ENCODE measurements around the gene PRPF6.

PRPF6 gene

GRCh38 chr20:64032706-64033624, 52.0 kb downstream of the PRPF6 start:
- in situ Hi-C loops (cut with HindIII; ENCODE audit: low sequenced_read_pairs): no loop called here

DNA sequence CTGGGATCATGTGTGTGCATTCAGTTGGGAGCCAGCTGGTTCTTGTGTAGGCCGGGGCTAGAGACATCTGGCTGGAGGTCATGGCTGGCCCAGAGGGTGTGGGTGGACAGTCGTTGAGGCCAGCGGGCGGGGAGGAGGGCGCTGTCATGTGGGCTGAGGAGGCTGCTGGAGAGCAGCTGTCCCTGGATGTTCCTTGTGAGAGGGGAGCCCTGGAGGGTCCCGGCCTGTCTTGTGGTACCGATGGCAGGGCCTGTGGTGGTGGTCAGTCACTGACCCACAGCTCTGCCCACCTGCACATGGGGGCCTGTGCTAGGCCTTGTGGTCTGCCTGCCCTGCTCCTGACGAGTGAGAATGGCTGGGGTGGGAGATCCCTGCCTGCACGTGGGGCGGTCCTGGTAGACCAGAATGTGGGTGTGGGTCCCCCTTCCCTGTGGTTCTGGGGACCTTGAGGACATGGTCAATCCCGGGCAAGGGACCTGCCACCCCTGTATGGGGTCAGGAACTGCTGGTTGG, 53.1 kb downstream of the PRPF6 start:
- in situ Hi-C loops (cut with HindIII; ENCODE audit: low sequenced_read_pairs): no loop called here

DNA sequence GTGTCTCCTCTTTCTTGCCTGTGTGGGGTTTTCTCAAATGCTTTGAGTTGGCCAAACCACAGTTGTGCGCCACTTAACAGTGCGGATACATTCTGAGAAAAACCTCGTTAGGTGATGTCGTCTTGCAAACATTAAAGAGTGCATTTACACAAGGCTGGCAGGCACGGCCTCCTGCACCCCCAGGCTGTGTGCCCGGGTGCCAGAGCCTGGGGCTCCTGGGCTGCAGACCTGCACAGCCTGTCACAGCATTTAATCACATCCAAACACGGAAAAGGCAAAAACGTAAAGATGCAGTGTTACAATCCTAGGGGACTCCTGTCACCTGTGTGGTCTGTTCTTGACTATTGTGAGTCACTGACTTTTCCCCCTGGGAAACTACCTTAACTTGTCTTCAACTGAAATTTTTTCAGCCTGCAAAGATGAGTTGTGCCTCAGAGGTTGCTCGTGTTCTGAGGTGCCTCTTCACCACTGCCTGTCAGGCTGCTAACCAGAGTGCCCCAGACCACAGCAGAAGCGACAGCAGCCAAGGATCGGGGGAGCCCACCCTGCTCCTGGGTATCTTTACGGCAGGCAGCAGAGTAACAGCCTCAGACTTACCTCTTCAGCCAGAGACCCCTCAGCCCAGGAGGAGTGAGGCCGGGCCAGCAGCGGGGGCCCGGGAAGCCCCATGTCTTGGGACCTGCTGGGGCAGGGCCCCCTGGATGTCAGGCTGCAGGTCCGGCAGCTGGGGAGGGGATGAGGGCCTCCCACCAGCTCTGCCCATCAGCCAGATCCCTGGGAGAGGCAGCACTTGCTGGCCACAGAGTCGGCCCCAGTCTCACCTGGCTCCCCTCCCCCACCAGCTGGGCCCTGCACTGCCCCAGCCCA, 54.4 kb downstream of the PRPF6 start:
- in situ Hi-C loops (cut with HindIII; ENCODE audit: low sequenced_read_pairs): no loop called here

DNA sequence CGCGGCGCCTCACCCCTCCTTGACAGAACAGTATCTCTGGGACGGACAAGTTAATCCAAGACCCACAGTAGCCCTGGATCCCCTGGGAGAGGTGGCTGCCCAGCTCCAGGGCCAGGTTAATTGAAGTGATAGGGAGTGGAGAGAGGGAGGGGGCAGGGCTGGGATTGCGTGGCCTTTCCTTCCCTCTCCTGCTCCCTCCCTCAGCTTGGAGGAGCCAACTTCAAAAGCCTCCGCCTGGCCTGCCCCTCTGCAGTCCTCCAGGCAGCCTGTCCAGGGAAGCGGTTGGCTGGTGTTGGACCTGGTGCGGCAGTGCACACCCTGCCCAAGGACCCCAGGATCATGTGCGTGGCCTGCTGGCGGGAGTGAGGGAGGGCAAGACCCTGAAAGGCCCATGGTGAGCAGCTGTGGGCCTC, 55.0 kb downstream of the PRPF6 start, which contains the start of gene C20orf204:
C20orf204 (plus strand) TSS at position 250 of the 413 bp plus-strand sequence; CDS start at position 392, 142 bp downstream.
- in situ Hi-C loops (cut with HindIII; ENCODE audit: low sequenced_read_pairs): no loop called here

DNA sequence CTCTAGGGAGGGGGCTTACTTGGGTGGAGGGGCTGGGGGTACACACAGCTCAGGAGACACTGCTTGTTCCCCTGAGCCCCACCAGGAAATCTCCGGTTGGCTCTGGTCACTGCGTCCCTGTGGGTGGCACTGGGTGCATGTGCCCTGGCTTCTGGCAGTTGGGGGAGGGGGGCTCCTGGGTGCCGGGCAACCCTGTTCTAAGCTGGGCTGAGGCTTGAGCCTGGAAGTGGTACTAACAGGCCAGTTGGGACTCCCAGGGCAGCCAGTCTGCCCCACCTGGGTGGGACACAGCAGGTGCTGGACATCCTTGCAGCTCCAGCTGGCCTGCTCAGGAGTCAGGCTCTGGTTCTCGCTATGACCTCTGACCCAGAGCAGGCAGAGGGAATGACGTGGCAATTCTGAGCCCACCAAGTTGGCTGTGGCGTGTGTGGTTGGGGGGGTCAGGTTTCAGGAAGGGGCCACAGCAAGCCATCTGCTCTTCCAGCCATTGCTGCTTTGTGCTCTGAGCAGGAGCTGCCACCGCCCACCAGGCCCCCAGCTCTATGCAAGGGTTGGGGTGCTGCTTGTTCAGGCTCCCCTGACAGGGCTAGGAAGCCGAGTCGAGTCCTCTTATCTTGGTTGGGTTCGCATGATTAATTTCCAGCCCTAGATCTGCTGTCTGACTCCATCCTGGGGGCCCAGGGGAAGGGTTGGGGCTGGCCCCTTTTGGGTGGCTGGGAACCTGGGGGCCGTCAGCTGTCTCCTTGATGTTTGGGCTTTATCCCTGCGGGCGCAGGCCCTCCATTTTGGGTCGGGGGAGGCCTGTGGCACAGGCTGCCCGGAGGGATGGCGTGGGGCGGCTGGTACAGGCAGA, 55.6 kb downstream of the PRPF6 start:
- in situ Hi-C loops (cut with HindIII; ENCODE audit: low sequenced_read_pairs): no loop called here

- in situ Hi-C loops (cut with HindIII; ENCODE audit: low sequenced_read_pairs): no loop called here
Observed at GRCh38 chr20:64037199-64037497, 56.2 kb downstream of the PRPF6 start.

DNA sequence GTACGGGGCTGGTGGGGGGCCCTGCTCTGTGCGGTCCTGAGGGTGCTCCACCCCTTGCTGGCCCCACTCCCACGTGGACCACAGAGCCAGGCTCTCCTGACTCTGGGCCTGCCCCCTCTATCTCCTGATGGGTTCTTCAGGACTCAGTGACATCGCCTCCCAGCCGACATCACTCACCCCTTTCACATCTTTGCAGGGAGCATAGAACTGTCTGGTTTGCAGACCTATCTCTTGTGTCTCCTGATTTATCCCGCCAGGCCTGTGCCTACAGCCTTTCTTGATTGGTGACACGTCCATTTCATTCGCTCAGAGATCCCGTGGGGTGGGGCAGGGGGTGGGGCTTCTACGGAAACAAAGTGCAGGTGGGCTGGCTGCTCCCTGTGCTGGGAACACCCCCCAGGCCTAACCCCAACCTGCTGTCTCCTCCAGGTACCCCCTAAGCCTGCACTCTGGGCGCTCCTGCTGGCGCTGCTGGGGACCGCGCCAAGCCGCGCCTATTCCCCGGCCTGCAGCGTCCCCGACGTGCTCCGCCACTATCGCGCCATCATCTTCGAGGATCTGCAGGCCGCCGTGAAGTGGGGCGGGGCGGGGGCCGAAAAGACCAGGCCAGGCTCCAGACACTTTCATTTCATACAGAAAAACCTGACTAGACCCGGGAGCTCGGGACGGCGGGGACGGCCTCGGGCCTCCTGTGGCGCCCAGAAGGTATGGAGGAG, 56.7 kb downstream of the PRPF6 start:
- in situ Hi-C loops (cut with HindIII; ENCODE audit: low sequenced_read_pairs): no loop called here

- in situ Hi-C loops (cut with HindIII; ENCODE audit: low sequenced_read_pairs): no loop called here
Observed at GRCh38 chr20:64038224-64038564, 57.3 kb downstream of the PRPF6 start.

DNA sequence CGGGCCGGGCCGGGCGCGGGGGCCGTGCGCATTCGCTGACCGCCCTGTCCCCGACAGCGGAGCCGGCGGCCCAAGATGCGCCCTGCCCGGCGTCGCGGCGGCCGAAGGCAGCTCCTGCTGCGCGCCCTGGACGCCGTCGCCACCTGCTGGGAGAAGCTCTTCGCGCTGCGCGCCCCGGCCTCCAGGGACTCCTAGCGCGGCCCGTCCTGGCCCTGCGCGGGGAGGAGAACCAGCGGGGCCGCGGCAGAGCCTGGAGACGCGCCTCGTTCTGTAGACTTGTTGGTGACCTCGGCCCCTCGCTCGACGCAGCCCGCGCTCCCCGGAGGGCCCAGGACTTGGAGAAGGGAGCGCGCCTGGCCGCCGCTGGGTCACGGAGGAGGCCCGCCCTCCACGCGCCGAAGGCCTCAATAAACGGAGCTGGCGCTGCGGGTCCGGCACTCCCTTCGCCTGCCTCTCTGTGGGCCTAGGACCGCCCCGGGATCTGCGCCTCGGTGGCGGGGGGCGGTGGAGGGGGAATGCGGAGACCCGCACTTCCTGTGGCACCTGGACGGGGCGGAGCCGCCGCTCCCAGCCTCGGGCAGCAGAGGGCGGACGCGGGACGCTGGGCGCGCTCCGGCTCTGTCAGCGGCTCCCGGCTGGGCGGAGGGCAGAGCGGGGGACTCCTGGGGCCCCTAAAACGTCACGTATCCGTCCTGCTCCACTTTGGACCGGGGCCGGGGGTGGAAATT, 57.8 kb downstream of the PRPF6 start:
- in situ Hi-C loops (cut with HindIII; ENCODE audit: low sequenced_read_pairs): no loop called here

GRCh38 chr20:64039293-64040160, 58.6 kb downstream of the PRPF6 start:
- in situ Hi-C loops (cut with HindIII; ENCODE audit: low sequenced_read_pairs): no loop called here

- in situ Hi-C loops (cut with HindIII; ENCODE audit: low sequenced_read_pairs): no loop called here
Observed at GRCh38 chr20:64040231-64041039, 59.5 kb downstream of the PRPF6 start.

DNA sequence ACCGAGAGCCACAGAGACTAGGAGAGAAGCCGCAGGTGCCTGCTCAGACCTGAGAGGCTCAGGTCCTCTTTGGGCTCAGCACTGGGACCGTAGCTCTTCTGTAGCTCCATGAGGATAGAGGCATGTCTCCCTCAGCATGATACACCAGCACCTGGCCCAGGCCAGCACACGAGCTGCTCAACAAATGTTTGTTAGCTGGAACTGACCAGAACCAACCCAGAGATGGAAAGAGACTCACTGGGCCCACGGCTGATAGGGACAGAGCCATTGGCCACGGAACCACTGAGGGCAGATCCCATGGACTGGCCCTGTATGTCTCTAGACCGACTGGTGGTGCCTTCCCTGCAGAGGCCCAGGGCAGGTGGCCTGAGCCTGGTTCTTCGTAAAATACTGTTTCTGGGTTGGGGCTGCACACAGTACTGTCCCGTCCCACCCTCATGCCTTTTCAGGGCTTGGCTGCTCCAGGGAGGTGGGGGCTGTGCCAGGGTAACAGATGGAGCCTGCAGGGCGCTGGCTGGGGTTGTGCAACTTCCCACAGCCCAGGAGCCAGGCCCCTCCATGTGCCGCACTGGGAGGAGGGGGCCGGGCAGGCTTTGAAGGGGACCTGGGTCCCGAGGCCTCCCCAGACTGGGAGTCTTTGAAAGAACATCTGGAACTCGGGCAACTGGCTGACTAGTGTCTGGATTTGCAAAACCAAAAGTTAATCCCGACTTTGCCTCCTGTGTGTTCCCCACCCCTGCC, 60.3 kb downstream of the PRPF6 start:
- in situ Hi-C loops (cut with HindIII; ENCODE audit: low sequenced_read_pairs): no loop called here

DNA sequence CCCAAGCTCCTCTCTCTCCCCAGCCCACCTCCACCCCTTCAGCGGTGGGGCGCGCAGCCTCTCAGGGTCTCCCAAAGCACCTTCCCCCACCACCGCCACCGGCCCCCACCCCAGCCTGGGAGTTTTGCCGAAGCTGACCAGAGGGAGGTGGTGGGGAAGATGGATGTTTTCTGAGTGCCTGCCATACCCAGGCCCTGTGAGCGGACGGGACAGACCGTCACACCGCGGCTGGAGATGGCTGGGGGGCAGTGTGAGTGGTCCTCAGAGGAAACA, 60.8 kb downstream of the PRPF6 start:
- in situ Hi-C loops (cut with HindIII; ENCODE audit: low sequenced_read_pairs): no loop called here

DNA sequence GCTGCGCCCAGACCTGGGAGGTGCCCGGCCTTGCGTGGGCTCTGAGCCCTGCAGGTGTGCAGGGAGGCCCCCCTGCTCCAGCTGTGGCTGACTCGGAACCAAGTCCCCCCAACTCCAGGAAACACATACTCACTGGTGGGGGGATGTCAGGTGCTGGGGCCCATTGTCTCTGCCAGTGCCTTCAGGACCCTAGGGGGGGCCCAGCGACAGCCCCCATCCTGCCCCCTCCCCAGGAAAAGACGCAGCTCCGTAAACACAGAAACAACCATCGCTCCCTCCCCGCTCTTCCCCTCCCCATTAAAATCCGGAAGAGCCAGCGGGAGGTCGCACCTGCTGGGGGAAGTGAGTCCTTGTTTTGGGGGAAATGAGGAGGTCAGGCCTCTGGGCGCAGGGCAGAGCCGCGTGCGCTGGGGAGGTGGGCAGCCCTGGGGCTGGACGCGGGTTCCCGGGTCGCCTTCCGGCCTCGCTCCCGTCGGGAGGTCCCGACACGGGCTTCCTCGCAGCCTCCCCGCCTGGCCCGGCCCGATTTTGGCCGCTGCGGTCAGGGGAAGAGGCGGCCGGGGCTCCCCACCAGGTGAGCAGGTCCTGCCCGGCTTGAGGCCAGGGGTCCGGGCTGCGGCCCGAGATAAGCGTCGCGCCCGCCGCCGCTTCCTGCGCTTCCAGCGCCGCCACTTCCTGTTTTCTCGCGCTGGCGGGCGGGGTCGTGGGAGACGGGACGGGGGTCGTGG, 61.3 kb downstream of the PRPF6 start:
- in situ Hi-C loops (cut with HindIII; ENCODE audit: low sequenced_read_pairs): no loop called here

DNA sequence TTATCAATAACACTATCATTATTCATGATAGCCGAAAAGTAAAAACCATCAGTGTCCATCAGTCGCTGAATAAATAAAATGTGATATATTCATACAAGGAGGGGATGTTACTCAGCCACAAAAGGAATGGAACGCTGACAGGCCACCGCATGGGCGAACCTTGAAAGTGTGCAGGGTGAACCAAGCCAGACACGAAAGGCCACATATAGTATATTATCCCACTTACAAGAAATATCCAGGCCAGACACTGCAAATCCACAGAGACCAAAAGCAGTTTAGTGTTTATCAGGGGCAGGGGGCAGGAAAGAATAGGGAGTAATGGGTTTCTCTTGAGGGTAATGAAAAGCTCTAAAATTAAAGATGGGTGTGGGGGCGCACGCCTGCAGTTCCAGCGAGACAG, 62.8 kb downstream of the PRPF6 start:
- in situ Hi-C loops (cut with HindIII; ENCODE audit: low sequenced_read_pairs): no loop called here

GRCh38 chr20:64044484-64045247, 63.7 kb downstream of the PRPF6 start:
- in situ Hi-C loops (cut with HindIII; ENCODE audit: low sequenced_read_pairs): no loop called here

Data from endothelial cell of hepatic sinusoid (primary cell).